ENCODE measurements around the gene TAS1R3.
"Not testable (repeated sequence)": the region's sequence is repeated elsewhere in the genome, so short reads cannot be mapped to it uniquely, and the experiment has no call there.

TAS1R3 gene

GRCh38 chr1:1354271-1355247 is 23.5 kb downstream of the TAS1R3 start:
- DNase-seq = peak; percentile 42

- DNase-seq = no peak
Observed at GRCh38 chr1:1355416-1355815, 24.3 kb downstream of the TAS1R3 start.

- DNase-seq = no peak
Observed at GRCh38 chr1:1356166-1356795, 25.2 kb downstream of the TAS1R3 start.

- no peak for DNase-seq
Observed at GRCh38 chr1:1356796-1357401, 25.8 kb downstream of the TAS1R3 start.

- DNase-seq = no peak
Observed at GRCh38 chr1:1357871-1358432, 26.9 kb downstream of the TAS1R3 start.

- no peak for DNase-seq
Observed at GRCh38 chr1:1358433-1359271, 27.6 kb downstream of the TAS1R3 start, which contains the start of gene MXRA8. Gene MXRA8 (minus strand): TSS chr1:1358555. CDS start chr1:1358504, 51 bp downstream.

- peak; percentile 16 for DNase-seq
Observed at GRCh38 chr1:1359308-1359663, 28.2 kb downstream of the TAS1R3 start.

- DNase-seq = no peak
Observed at GRCh38 chr1:1359664-1360468, 28.8 kb downstream of the TAS1R3 start.

GRCh38 chr1:1360506-1361169 is 29.6 kb downstream of the TAS1R3 start:
- DNase-seq = no peak

- no peak for DNase-seq
Observed at GRCh38 chr1:1361233-1361981, 30.3 kb downstream of the TAS1R3 start.

GRCh38 chr1:1361982-1362423 is 30.9 kb downstream of the TAS1R3 start:
- no peak for DNase-seq

GRCh38 chr1:1364266-1364665 is 33.2 kb downstream of the TAS1R3 start:
- no peak for DNase-seq

- no peak for DNase-seq
Observed at GRCh38 chr1:1365875-1366698, 35.0 kb downstream of the TAS1R3 start.

GRCh38 chr1:1366699-1367066 is 35.6 kb downstream of the TAS1R3 start:
- DNase-seq = no peak

- DNase-seq = no peak
Observed at GRCh38 chr1:1367315-1367714, 36.2 kb downstream of the TAS1R3 start.

GRCh38 chr1:1370094-1370493 is 39.0 kb downstream of the TAS1R3 start:
- DNase-seq = not testable (repeated sequence)

- no peak for DNase-seq
Observed at GRCh38 chr1:1370771-1371300, 39.8 kb downstream of the TAS1R3 start.

GRCh38 chr1:1371364-1371745 is 40.3 kb downstream of the TAS1R3 start:
- DNase-seq = peak; percentile 42
